Measurements from ENCODE around the gene C19orf38.
A peak's percentile ranks its signal among the peaks of the same experiment; 100 is the strongest.
"Not testable (repeated sequence)": the region's sequence is repeated elsewhere in the genome, so short reads cannot be mapped to it uniquely, and the experiment has no call there.

The C19orf38 gene

DNA sequence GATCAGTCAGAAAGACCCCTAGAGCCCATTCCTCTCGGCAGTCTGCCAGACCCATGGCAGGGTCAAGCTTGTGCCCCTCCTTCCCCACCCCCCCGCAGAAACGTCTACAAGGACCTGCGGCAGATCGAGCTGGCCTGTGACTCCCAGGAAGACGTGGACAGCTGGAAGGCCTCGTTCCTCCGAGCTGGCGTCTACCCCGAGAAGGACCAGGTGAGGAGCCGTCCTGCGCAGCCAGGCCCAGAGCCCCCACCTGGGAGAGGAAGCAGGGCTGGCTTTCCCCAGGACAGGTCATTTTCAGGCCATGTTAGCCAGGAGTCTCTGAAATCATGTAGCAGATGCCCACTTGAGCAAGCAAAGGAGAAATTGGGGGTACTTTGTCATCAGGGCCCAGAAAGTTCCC, 24.5 kb upstream of the C19orf38 start:
- no peak for DNase-seq (ENCODE audit: low spot score)

GRCh38 chr19:10826231-10826630, 22.0 kb upstream of the C19orf38 start:
- no peak for DNase-seq (ENCODE audit: low spot score)

DNA sequence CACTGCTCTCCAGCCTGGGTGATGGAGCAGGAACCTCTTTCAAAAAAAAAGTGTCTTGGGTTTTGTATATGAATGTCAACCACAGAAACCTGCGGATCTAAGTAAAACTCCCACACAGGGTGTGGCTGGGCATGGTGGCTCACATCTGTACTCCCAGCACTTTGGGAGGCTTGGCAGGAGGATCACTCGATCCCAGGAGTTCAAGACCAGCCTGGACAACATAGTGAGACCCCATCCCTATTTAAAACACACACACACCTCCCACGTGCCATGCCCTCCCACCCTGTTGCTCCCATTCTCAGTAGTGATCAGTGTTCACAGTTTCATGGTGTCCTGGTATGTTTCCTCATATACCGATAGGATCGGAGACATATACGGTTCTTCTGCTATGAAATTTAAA, 21.4 kb upstream of the C19orf38 start:
- no peak for DNase-seq (ENCODE audit: low spot score)

DNA sequence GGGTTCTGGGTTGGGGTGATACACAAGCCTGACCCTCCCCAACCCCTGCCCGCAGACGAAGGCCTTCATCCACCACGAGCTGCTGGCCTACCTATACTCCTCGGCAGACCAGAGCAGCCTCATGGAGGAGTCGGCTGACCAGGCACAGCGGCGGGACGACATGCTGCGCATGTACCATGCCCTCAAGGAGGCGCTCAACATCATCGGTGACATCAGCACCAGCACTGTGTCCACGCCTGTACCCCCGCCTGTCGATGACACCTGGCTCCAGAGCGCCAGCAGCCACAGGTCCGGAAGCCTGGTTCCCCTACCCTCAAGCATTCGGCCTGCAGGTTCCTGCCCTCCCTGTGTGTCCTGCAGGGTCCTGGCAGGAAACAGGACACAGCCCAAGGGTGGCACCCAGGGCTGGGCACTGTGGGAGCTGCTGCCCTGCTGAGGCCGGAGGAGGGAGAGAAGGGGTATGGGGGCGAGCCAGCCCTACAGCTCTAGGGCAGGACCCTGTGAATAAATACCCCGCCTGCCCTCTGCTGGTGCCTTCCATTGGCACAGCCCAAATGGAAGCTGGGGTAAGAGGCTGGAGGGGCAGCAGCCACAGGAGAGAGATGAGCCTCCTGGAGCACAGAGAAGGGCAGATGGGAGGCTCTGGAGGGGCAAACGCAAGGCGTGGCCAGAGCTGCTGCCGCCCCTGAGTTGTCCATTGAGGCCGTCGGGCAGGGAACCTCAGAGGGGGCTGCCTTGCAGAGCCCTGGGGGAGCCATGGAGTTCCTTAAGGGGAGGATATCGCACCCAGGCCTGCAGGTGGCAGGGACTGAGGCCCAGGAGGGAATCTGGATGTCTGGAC, 19.0 kb upstream of the C19orf38 start:
- DNase-seq (ENCODE audit: low spot score), result no peak

DNA sequence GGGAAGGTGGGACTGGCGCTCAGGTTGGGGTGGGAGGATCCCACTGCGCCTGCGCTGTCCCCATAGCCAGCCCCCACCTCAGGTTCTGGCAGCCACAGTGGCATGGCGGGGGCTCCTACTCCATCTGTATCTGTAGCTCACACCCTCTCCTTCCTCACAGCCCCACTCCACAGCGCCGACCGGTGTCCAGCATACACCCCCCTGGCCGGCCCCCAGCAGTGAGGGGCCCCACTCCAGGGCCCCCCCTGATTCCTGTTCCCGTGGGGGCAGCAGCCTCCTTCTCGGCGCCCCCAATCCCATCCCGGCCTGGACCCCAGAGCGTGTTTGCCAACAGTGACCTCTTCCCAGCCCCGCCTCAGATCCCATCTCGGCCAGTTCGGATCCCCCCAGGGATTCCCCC, 18.2 kb upstream of the C19orf38 start:
- no peak for DNase-seq (ENCODE audit: low spot score)

DNA sequence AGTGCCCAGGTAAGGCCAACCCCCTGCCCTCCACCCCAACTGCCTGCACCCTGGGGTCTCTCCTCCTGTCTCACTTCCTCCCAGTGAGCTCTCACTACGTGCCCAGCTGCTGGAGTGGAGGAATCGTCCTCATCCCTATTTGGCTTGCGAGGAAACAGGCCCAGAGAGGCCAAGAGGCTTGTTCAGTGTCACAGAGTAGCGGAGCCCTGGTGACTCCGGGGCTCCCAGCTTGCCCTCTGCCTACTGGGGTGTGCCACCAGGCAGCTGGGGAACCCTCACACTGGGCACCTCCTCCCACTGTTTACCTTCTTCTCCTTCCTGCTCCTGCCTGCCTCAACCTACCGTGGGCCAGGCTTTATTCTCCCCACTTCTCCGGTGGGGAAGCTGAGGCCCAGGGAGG, 17.8 kb upstream of the C19orf38 start:
- DNase-seq (ENCODE audit: low spot score), result no peak

- DNase-seq (ENCODE audit: low spot score), result no peak
Measured at GRCh38 chr19:10830931-10831779, 17.1 kb upstream of the C19orf38 start.

GRCh38 chr19:10831987-10832938, 16.0 kb upstream of the C19orf38 start:
- no peak for DNase-seq (ENCODE audit: low spot score)

- no peak for DNase-seq (ENCODE audit: low spot score)
Measured at GRCh38 chr19:10832939-10833296, 15.3 kb upstream of the C19orf38 start.

DNA sequence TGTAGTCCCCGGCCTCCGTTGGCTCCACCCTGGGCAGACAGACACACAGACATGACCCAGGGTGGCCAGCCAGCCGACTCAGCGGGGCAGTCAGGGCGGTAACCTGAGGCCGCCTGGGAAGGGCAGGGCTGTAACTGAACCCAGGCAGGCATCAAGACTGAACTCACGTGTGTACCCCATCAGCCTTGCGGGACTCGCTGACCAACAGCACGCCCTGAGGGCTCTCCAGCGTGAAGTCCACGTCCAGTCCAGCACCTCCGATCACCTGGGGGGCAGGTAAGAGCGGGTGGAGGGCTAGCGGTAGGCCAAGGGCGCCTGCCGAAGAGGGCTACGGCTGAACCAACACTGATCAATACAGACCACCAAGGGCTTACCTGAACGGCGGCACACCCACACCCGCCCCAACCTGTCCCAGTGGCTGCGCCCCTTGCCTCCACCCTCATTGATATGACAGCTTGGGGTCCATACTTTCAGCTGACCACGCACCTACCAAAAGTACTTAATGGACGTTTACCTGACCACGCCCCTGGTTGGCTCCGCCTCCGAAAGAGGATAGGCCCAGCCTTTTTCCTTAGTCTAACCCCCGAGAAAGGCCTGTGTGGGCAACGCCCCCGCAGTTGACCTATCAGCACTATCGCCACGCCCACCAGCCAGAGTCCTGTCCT, 13.0 kb upstream of the C19orf38 start:
- peak; percentile 22 for DNase-seq (ENCODE audit: low spot score)

DNA sequence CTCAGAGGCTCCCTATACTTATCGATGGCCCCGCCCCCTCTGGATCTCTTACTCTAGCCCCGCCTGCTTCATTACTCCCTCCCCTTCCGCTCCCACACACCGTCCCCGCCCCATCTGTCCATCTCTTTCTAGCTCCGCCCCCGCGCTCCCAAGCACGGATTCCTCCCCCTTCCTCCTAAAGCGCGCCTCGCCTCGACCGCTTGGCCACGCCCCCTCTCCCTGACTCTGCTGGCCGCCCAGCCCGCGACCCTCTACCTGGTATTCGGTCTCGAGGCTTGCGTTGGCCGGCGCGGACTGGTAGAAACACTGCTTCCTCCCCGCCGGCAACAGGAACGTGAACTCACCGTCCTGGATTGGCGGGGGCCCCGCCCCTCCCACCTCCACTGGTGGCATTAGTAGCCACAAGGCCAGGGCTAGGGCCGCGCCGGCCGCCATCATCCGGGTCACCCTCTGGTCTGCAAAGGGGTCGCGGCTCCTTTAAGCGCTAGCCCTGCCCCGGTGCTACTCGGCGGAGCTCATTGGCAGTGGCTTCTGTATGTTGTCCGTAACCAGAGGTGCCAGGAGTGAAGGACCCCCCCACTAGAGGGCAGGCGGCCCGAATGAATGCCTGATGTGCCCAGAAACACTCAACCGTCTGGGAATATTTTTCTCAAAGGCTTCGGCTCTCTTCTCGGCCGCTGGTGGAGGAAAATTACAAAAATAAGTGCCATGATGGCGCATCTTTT, 12.3 kb upstream of the C19orf38 start, which contains the start of gene TMED1:
TSS of gene TMED1 (minus strand) at position 459 of the 725 bp plus-strand sequence. CDS start at position 438, 21 bp downstream.
- peak; percentile 100 for DNase-seq (ENCODE audit: low spot score)

GRCh38 chr19:10836479-10837330, 11.5 kb upstream of the C19orf38 start:
- peak; percentile 82 for DNase-seq (ENCODE audit: low spot score)

DNA sequence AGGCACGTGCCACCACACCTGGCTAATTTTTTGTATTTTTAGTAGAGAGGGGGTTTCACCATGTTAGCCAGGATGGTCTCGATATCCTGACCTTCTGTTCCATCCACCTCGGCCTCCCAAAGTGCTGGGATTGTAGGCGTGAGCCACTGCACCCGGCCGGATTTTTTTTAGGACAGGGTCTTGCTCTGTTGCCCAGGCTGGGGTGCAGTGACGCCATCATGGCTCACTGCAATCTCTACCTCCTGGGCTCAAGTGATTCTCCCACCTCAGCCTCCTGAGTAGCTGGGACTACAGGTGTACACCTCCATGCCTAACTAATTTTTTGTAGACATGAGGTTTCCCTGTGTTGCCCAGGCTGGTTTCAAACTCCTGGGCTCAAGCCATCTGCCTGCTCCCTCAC, 10.6 kb upstream of the C19orf38 start:
- DNase-seq (ENCODE audit: low spot score), result not testable (repeated sequence)

DNA sequence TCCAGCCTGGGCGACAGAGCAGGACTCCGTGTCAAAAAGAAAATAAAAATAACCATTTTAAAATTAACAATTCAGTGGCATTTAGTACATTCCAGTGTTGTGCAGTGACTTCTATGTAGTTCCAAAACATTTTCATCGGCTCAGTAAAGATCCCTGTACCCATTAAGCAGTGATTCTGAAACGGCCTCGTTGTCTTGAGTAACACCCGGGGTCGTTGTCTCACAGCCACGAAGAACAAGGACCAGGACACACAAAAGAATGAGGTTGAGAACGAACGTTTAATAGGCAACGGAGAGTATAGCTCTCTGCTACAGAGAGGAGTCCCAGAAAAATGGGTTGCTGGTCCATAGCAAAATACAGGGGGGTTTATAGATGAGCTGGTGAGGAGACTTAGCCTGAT, 9.8 kb upstream of the C19orf38 start:
- no peak for DNase-seq (ENCODE audit: low spot score)

DNA sequence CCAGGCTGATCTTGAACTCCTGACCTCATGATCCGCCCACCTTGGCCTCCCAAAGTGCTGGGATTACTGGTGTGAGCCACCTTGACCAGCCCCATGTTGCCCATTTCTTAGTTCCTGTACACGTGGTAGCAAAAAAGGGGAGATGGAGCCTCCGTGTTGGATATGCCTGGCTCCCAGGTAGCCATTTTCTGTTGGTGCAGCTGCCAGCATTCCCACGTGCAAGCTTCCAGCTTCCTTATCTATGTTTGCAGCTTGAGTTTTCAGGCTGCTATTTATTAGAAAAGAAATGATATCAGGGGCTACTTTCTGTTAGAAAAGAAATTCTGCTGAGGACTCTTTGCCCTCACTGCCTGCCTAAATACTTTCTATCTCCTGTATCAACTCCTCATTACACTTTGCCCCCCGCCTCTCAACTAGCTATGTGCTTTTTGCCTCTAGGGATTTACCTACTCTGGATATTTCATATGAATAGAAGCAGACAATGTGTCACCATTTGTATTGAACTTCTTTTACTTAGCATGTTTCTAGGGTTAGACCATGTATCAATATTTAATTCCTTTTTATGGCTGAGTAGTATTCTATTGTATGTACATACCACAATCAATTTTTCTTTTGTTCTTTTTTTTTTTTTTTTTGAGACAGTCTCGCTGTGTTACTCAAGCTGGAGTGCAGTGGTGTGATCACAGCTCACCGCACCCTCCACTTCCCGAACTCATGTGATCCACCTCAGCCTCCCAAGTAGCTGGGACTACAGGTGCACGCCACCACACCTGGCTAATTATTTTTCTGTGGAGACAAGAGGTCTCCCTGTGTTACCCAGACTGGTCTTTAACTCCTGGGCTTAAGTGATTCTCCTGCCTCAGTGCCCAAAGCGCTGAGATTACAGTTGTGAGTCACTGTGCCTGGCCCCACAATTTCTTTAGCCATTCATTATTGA, 8.8 kb upstream of the C19orf38 start:
- DNase-seq (ENCODE audit: low spot score), result no peak

DNA sequence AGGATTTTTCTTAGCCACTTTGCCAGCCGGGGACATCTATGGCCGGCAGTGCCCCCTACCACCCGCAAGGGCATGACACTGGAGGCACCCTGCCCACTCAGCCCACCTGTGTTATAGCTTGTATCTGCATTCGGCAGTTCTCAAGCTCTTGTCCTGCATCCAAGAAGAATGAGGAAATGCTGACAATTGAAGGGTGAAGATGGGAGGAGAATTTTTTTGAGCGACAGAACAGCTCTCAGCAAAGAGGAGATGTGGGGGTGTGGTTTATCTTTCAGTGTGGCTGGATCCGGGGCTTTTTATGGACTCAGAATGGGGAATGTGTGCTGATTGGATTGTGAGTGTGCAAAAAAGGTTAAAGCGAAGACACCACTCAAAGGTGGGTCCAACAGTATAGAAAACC, 5.4 kb upstream of the C19orf38 start:
- DNase-seq (ENCODE audit: low spot score), result no peak

DNA sequence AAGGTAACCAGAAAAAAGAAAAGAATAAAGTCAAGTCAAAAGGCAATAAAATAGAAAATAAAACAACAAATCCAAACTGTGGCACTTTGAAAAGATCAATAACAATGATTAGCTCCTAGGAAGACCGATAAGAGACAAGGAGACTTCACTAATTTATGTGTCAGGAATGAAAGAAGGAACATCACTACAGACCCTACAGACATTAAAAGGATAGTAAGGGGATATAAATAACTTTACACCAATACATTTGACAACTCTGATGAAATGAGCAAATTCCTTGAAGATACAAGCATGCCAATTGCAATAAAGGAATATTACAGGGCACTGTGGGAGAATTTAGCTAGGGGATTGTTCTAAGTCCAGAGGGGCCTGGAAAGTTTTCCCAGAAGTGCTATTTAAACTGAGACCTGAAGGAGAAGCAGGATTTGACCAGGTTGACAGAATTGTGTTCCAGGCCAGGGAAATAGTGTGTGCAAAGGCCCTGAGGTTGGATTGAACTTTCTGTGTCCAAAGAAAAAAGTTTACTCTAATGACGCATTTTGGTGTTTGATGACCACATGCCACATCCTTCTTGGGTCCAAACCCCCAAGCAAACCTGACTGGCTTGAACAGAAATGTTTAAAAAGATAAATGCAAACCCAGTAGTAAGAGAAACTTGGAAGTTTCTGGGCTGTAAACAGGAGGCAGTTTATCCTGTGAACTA, 1.6 kb upstream of the C19orf38 start:
- DNase-seq (ENCODE audit: low spot score), result no peak

- DNase-seq (ENCODE audit: low spot score), result no peak
Measured at GRCh38 chr19:10850631-10851030, 2.4 kb downstream of the C19orf38 start.

Data from Ammon's horn (tissue), 1 donor.